ENCODE data around the gene TAS2R42.

GRCh38 chr12:11227373-11227772 is 40.6 kb upstream of the TAS2R42 start:
- TF ChIP-seq POLR2A (IDR thresholded peaks at IDR 0.05; ENCODE audit: low read depth, low read length) (no peak), POLR2AphosphoS5 (IDR thresholded peaks at IDR 0.05; ENCODE audit: low read depth, low read length) (no peak), TAF1 (IDR thresholded peaks at IDR 0.05; ENCODE audit: low read depth, low read length) (no peak), PAX5 (IDR thresholded peaks at IDR 0.05; ENCODE audit: insufficient read depth, low read length, severe bottlenecking) (no peak), SPI1 (IDR thresholded peaks at IDR 0.05; ENCODE audit: low read depth, low read length) (no peak)

All from GM12891 (cell line).